ELF-1 (cell line): Measurements from ENCODE around the gene PPP1R13B.
A peak's percentile ranks its signal among the peaks of the same experiment; 100 is the strongest.
"Not testable (repeated sequence)": the region's sequence is repeated elsewhere in the genome, so short reads cannot be mapped to it uniquely, and the experiment has no call there.

Experiments used
- DNase-seq: peaks from one replicate; pipeline ENCODE4 v3.0.0-alpha.2; 2016; ENCODE audit warnings: low read depth, low spot score

PPP1R13B gene

GRCh38 chr14:103861413-103862392 is 14.3 kb upstream of the PPP1R13B start:
- DNase-seq: no peak

- DNase-seq: no peak
Measured at GRCh38 chr14:103859416-103860202, 12.2 kb upstream of the PPP1R13B start.

GRCh38 chr14:103858063-103858781 is 10.8 kb upstream of the PPP1R13B start:
- DNase-seq: peak; percentile 34

- no peak for DNase-seq
Measured at GRCh38 chr14:103857256-103857655, 9.9 kb upstream of the PPP1R13B start.

- no peak for DNase-seq
Measured at GRCh38 chr14:103856607-103857006, 9.2 kb upstream of the PPP1R13B start.

- DNase-seq: peak; percentile 59
Measured at GRCh38 chr14:103856105-103856504, 8.7 kb upstream of the PPP1R13B start.

- no peak for DNase-seq
Measured at GRCh38 chr14:103855734-103856095, 8.3 kb upstream of the PPP1R13B start.

- DNase-seq: peak; percentile 91
Measured at GRCh38 chr14:103854822-103855733, 7.7 kb upstream of the PPP1R13B start.

GRCh38 chr14:103854017-103854808 is 6.8 kb upstream of the PPP1R13B start:
- peak; percentile 63 for DNase-seq

GRCh38 chr14:103849151-103849886 is 1.9 kb upstream of the PPP1R13B start:
- no peak for DNase-seq

GRCh38 chr14:103848175-103849077 is 1.1 kb upstream of the PPP1R13B start:
- peak; percentile 62 for DNase-seq

GRCh38 chr14:103846543-103847450 is 578 bp downstream of the PPP1R13B start:
- peak; percentile 47 for DNase-seq

- no peak for DNase-seq
Measured at GRCh38 chr14:103846097-103846496, 1.3 kb downstream of the PPP1R13B start.

- DNase-seq: no peak
Measured at GRCh38 chr14:103845327-103845726, 2.0 kb downstream of the PPP1R13B start.

GRCh38 chr14:103841265-103841664 is 6.1 kb downstream of the PPP1R13B start:
- DNase-seq: not testable (repeated sequence)

GRCh38 chr14:103840014-103840413 is 7.4 kb downstream of the PPP1R13B start:
- no peak for DNase-seq

GRCh38 chr14:103839579-103839978 is 7.8 kb downstream of the PPP1R13B start:
- no peak for DNase-seq
